Gastroesophageal sphincter (tissue), 3 donors: ENCODE results near the gene EIF6.

Experiments
- POLR2A ChIP-seq, 2 donors: fragments of 450-650 bp; IDR thresholded peaks; one replicate each; pipeline ENCODE4 v1.6.1; 2017; ENCODE audit warnings: antibody characterized with exemption in 2 of 2, mild to moderate bottlenecking in 2 of 2, moderate library complexity in 1 of 2
- TF ChIP-seq, protein P1 (sequence below), 4 experiments: fragments of 200-600 bp in 2 of 4; fragments of 450-650 bp in 2 of 4; sonication (generic) in 1 of 4; IDR thresholded peaks; one replicate each; pipeline ENCODE4 v1.5.1; 2017 to 2019; ENCODE audit warnings: antibody characterized with exemption in 4 of 4, mild to moderate bottlenecking in 2 of 4, moderate library complexity in 2 of 4

DNA sequence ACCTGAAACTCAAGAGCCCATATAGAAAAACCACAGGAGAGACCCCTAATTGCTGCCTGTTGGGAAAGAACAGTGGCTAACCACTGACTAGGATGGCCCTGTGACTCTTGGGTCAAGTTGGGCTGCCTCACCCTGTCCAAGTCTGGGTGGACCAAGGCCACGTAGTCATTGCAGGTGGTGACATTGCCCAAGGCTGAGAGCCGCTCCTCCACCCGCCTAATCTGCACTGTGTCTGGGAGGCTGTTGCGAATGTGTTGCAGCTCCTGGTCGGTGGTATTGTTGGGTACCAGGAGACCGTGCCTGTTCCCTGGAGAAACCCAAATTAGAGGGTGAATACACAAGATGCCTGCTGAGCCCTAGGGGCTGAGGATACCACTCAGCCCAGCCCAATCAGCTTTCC is 4.0 kb downstream of the EIF6 start:
- TF ChIP-seq, protein P1, sequence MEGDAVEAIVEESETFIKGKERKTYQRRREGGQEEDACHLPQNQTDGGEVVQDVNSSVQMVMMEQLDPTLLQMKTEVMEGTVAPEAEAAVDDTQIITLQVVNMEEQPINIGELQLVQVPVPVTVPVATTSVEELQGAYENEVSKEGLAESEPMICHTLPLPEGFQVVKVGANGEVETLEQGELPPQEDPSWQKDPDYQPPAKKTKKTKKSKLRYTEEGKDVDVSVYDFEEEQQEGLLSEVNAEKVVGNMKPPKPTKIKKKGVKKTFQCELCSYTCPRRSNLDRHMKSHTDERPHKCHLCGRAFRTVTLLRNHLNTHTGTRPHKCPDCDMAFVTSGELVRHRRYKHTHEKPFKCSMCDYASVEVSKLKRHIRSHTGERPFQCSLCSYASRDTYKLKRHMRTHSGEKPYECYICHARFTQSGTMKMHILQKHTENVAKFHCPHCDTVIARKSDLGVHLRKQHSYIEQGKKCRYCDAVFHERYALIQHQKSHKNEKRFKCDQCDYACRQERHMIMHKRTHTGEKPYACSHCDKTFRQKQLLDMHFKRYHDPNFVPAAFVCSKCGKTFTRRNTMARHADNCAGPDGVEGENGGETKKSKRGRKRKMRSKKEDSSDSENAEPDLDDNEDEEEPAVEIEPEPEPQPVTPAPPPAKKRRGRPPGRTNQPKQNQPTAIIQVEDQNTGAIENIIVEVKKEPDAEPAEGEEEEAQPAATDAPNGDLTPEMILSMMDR (IDR thresholded peaks at IDR 0.05): no peak
- no peak for TF ChIP-seq POLR2A (IDR thresholded peaks at IDR 0.05)
